Panc1 (cell line): Measurements from ENCODE around the gene LASP1.

Experiments
- POLR2AphosphoS5 ChIP-seq: IDR thresholded peaks from 2 replicates; pipeline ENCODE4 v1.6.1; 2012; ENCODE audit warnings: mild to moderate bottlenecking, low read depth, low read length, moderate library complexity
- SIN3A ChIP-seq: IDR thresholded peaks from 2 replicates; pipeline ENCODE4 v1.6.1; 2012; ENCODE audit warnings: low read depth, mild to moderate bottlenecking, low read length, moderate library complexity, borderline replicate concordance; ENCODE audit not compliant: insufficient read depth
- TF ChIP-seq, protein P1 (sequence below): fragments of 450-650 bp; IDR thresholded peaks from 2 replicates; pipeline ENCODE4 v1.5.1; 2017; ENCODE audit warnings: mild to moderate bottlenecking
- TF ChIP-seq, protein P2 (sequence below), 2 experiments: IDR thresholded peaks; 2 replicates each; pipeline ENCODE4 v1.6.1; 2011 to 2012; ENCODE audit warnings: low read depth in 2 of 2, control low read depth in 1 of 2, low read length in 1 of 2, mild to moderate bottlenecking in 1 of 2, moderate library complexity in 1 of 2; ENCODE audit not compliant: insufficient read depth in 1 of 2

DNA sequence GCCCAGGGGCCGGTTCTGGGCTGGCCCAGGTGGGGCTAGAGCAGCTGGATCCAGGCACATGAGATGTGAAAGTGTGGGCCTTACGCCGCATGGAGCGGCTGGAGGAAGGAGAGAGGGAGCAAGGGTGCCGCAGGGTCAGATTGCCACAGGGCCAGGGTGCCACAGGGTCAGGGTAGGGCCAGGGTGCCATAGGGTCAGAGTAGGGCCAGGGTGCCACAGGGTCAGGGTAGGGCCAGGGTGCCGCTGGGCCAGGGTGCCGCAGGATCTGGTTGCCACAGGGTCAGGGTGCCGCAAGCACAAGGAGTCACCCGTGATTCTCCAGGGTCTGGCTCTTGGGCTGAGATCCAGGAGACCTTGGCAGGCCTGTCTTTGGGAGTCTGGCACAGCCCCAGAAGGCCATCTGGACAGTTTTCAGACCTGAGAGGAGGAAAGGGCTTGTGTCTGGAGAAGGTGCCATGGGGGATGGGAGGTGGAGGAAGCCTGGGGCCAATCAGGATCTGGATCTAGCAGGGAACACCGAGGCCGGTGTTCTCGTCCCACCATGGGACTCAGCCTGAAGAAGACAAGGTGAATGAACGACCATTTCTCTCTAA, 42.5 kb downstream of the LASP1 start:
- TF ChIP-seq POLR2AphosphoS5 (no peak), SIN3A (no peak)
- TF ChIP-seq, protein P1, sequence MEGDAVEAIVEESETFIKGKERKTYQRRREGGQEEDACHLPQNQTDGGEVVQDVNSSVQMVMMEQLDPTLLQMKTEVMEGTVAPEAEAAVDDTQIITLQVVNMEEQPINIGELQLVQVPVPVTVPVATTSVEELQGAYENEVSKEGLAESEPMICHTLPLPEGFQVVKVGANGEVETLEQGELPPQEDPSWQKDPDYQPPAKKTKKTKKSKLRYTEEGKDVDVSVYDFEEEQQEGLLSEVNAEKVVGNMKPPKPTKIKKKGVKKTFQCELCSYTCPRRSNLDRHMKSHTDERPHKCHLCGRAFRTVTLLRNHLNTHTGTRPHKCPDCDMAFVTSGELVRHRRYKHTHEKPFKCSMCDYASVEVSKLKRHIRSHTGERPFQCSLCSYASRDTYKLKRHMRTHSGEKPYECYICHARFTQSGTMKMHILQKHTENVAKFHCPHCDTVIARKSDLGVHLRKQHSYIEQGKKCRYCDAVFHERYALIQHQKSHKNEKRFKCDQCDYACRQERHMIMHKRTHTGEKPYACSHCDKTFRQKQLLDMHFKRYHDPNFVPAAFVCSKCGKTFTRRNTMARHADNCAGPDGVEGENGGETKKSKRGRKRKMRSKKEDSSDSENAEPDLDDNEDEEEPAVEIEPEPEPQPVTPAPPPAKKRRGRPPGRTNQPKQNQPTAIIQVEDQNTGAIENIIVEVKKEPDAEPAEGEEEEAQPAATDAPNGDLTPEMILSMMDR: no peak
- TF ChIP-seq, protein P2, sequence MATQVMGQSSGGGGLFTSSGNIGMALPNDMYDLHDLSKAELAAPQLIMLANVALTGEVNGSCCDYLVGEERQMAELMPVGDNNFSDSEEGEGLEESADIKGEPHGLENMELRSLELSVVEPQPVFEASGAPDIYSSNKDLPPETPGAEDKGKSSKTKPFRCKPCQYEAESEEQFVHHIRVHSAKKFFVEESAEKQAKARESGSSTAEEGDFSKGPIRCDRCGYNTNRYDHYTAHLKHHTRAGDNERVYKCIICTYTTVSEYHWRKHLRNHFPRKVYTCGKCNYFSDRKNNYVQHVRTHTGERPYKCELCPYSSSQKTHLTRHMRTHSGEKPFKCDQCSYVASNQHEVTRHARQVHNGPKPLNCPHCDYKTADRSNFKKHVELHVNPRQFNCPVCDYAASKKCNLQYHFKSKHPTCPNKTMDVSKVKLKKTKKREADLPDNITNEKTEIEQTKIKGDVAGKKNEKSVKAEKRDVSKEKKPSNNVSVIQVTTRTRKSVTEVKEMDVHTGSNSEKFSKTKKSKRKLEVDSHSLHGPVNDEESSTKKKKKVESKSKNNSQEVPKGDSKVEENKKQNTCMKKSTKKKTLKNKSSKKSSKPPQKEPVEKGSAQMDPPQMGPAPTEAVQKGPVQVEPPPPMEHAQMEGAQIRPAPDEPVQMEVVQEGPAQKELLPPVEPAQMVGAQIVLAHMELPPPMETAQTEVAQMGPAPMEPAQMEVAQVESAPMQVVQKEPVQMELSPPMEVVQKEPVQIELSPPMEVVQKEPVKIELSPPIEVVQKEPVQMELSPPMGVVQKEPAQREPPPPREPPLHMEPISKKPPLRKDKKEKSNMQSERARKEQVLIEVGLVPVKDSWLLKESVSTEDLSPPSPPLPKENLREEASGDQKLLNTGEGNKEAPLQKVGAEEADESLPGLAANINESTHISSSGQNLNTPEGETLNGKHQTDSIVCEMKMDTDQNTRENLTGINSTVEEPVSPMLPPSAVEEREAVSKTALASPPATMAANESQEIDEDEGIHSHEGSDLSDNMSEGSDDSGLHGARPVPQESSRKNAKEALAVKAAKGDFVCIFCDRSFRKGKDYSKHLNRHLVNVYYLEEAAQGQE (IDR thresholded peaks at IDR 0.05; ENCODE audit: insufficient read depth in 1 of 2, low read depth in 2 of 2, low read length in 1 of 2): no peak
